ENCODE results near the gene IER2. TPM values are rescaled to one million over a fixed set of nuclear protein-coding genes. Genes with fewer than 3 reads are reported as not detected.

IER2 gene
- total and polyA plus RNA-seq, 9 of the 15 experiments (the other 6 are each of a cell fraction or from before 2014, with no cell fraction given) = 4.5 to 205 (median 23.7) TPM

- TF ChIP-seq ZNF407 (IDR thresholded peaks at IDR 0.05; ENCODE audit: low read depth) = no peak
- no peak for TF ChIP-seq CEBPG (CRISPR knock-in tag; IDR thresholded peaks at IDR 0.05)
- peak in 1 of 2 experiments; percentile 38; a peak in 1 of 4 replicates for TF ChIP-seq CEBPG (tag; conservative IDR thresholded peaks at IDR 0.05 in 1 of 2, IDR thresholded peaks at IDR 0.05 in 1 of 2)
- TF ChIP-seq XRCC4 (IDR thresholded peaks at IDR 0.05; ENCODE audit: extremely low read depth, insufficient read depth, insufficient read length) = no peak
- no peak for TF ChIP-seq EHMT2 (IDR thresholded peaks at IDR 0.05)
- no peak for TF ChIP-seq NR0B1 (IDR thresholded peaks at IDR 0.05; ENCODE audit: partially characterized antibody)
- TF ChIP-seq HEY1 (CRISPR knock-in tag; IDR thresholded peaks at IDR 0.05; ENCODE audit: borderline replicate concordance) = no peak
- no peak for TF ChIP-seq NELFE (IDR thresholded peaks at IDR 0.05; ENCODE audit: insufficient read depth, insufficient read length)
- TF ChIP-seq ZNF175 (CRISPR knock-in tag; IDR thresholded peaks at IDR 0.05; ENCODE audit: low read depth) = no peak
- TF ChIP-seq MAX (CRISPR knock-in tag; IDR thresholded peaks at IDR 0.05) = no peak
- TF ChIP-seq SMARCA5 (IDR thresholded peaks at IDR 0.05) = 0 out of 2 replicates have a peak, but pooled peaks have one; percentile 44
- TF ChIP-seq THAP12 (CRISPR knock-in tag; IDR thresholded peaks at IDR 0.05) = no peak
- TF ChIP-seq PREB (CRISPR knock-in tag; IDR thresholded peaks at IDR 0.05) = no peak
- no peak for TF ChIP-seq ZSCAN29 (IDR thresholded peaks at IDR 0.05)
These were observed 46.4 kb upstream of the IER2 start (continued) for GRCh38 chr19:13103581-13104359.
